Stimulated activated CD8-positive, alpha-beta memory T cell treated with anti-CD3 and anti-CD28 coated beads, Interleukin-7, amount 100 ng/mL, for 4 hours (primary cell): ENCODE results near the gene FAM25A.
"Not testable (repeated sequence)": the region's sequence is repeated elsewhere in the genome, so short reads cannot be mapped to it uniquely, and the experiment has no call there.

Experiments
- DNase-seq, 2 donors: peaks; one replicate each; pipeline ENCODE4 v3.0.0-alpha.2; 2020; ENCODE audit warnings: low read depth in 2 of 2

Gene FAM25A

DNA sequence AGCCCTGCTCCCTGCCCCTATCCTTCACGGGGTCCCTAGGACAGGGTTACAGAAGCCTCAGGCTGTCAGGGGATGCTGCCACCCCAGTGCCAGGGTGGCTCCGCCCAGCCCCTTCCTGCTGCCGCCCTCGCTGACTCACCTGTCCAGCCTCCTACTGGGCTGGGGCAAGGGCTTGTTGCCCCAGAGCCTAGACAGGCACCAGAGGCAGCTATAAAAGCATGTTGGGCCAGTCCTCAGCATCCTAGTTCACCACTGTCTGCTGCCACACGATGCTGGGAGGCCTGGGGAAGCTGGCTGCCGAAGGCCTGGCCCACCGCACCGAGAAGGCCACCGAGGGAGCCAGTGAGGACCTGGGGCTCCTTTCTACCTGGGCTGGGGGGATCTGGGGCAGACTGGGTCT is at the start of gene FAM25A:
FAM25A (plus strand) TSS at position 239 of the 400 bp plus-strand sequence; CDS start at position 270, 31 bp downstream.
- not testable (repeated sequence) for DNase-seq

DNA sequence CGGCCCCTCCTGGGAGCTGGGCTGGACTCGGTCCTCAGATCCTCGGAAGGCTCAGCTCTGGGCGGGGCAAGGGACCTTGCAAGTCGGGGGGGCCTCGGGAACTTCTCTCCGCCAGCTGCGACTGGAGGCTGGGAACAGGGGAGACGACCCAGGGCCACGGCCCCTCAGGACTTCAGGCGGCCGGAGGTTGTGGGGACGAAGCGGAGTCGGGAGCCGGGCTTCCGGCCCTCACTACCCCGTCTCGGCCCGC is 49.2 kb upstream of the FAM25A start:
- no peak for DNase-seq

DNA sequence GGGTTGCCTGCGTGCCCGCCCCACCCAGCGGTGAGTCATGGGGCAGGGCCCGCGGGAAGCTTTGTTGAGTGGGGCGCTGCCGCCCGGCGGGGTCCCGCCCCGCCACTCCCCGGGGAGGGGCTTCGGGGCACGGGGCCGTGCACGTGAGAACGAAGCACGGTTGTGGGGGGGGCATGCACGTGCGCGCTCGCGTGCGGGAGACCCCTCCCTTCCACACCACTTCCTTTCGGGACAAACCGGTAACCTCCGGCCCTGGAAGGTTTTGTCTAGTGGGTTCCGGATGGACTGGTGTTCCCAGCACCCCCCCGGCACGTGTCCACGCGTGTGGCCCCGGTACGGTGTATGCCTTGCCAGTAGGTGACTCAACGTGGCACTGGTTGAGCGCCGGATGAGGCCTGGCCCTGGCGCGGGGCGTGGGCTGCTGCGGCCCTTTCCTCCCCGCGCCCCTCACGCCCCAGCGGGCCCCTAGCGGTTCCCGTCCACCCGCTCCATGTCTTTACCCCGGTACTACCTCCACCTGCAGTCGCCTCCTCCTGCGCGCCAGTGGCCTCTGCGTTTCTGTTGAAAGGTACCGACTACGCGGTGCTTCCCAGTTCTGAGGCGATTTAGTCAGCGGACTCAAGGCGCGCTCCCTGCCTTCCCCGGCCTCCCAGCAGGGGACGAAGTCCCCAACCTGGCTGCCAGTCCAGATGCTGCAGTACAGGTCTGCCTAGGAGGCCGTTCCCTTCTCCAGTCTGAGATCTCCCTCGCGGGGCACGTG is 48.7 kb upstream of the FAM25A start:
- DNase-seq = peak; percentile 72 to 84

DNA sequence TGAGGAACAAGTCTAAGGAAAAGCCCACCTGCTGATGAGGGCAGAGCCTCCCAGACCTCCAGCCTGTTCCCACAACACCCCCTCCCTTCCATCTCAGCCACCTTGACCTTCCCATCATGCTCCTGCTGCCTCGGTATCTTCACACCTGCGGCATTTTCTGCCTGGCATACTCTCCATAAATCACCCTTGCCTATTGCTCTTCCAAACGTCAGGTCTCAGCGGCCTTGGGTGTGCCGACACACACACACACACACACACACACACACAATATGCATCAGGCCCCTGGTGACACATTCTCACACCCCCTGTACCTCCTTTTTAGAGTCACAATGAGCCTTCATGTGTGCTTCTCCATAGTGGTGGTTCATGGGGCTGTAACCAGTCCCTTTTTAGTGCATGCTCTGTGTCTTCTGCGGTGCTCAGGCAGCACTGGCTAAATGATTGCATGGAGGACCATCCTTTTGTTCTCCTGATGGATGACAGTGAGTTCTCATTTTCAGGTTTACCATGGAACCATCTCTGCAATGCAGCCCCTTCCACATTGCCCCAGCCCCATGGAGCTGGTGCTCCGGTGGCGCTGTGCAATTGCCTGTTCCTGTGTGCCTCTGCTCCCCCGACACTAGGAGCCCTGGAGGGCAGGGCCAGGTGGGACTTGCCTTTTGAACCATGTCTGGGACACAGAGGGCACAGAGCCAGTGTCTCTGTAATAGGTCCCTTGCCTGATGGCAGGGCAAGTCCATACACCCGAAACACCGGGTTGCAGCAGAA is 47.3 kb upstream of the FAM25A start:
- no peak for DNase-seq

DNA sequence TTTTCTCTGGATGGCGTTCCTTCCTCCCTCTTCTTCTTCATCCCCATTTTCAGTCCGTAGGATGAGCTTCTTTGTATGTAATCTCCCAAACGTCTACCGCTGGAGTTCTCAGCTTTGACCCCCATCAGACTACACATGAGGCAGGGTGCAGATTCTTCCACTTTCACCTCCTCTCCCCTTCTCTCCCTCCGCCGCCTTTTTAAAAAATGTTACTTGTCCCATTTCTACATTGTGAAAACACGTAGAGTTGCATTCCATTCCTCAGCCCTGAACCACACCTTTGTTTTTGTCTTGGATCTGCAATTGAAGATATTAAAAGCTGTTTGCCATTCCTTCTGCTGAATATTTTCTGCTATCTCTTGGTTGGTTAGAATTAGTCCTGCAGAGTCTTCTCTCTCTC is 45.6 kb upstream of the FAM25A start:
- DNase-seq = no peak

DNA sequence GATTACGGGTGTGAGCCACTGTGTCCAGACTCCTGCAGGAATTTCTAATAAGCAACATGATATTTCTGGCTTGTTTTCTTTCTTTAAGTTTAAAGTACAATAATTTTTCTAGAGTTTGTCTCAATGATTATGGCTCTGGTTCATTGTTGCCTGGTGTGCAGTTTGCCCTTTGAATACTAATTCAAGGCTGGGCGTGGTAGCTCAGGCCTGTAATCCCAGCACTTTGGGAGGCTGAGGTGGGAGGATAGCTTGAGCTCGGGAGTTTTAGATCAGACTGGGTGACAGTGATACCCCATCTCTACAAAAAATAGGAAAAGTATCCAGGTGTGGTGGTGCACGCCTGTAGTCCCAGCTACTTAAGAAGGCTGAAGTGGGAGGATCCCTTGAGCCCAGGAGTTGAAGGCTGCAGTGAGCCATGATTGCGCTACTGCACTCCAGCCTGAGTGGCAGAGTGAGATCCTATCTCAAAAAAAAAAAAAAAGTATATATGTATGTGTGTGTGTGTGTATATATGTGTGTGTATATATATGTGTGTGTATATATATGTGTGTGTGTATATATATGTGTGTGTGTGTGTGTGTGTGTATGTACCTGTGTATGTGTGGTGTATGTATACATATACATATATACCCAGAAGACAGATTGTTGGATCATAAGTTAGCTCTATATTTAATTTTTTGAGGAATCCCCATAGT is 43.6 kb upstream of the FAM25A start:
- no peak for DNase-seq

DNA sequence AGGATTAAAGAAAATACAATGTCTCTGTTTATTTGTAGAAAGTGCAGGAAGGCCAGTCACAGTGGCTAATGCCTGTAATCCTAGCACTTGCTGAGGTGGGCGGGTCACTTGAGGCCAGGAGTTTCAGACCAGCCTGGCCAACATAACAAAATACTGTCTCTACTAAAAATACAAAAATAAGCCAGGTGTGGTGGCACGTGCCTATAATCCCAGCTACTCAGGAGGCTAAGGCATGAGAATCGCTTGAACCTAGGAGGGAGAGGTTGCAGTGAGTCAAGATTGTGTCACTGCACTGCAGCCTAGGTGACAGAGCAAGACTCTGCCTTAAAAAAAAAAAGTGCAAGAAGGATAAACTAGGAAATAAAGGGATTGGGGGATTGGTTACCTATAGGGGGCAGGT is 41.6 kb upstream of the FAM25A start:
- DNase-seq = not testable (repeated sequence)

DNA sequence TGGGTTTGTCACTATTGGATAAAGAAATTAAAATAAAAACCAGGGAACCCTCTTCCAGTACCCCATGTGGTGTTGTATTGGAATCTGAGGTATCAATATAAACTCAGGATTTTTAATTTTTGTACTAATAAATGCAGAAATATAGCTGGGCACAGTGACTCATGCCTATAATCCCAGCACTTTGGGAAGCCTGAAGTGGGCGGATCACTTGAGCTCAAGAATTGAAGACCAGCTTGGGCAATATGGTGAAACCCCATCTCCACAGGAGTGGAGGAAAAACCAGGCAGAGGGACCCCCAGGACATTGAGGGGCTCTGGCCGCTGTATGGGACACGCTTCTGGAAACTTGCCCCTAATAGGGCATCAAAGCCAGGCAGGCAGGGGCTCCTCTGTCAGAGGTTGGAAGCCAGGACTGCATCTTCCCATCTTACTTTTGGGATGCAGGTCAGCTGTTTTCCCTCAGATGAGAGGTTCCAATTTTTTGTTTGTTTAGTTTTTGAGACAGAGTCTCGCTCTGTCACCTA is 40.7 kb upstream of the FAM25A start:
- DNase-seq = no peak

DNA sequence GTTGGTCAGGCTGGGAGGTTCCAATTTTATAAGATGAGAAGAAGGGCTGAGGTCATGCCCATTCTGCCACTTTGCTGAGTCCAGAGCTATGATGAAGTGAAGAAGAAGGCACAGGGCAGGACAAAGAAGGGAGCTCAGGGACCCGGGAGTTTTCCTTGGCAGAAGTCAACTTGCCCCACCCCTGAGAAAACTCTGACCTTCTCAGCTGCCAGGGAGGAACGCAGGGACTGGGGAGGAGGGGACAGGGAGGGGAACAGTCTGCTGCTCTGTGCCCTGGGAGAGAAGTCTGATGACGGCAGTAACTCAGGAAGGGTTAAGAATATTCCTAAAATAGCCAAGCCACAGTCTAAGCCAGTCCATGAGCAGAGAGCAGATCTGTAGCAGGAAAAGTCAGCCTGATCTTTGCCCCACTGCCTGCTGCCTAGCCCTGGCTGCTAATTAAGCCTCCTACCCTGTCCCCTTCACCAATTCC is 40.1 kb upstream of the FAM25A start:
- no peak for DNase-seq

DNA sequence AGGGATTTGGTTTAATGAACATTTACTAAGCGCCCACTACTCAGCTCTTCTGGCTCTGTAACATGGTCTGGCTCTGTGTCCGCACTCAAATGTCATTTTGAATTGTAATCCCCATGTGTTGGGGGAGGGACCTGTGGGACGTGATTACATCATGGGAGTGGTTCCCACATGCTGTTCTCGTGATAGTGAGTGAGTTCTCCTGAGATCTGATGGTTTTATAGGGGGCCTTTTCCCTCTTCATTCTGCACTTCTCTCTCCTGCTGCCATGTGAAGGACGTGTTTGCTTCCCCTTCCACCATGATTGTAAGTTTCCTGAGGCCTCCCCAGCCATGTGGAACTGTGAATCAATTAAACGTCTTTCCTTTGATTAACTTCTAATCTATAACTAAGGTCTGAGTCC is 39.1 kb upstream of the FAM25A start:
- DNase-seq = not testable (repeated sequence)

DNA sequence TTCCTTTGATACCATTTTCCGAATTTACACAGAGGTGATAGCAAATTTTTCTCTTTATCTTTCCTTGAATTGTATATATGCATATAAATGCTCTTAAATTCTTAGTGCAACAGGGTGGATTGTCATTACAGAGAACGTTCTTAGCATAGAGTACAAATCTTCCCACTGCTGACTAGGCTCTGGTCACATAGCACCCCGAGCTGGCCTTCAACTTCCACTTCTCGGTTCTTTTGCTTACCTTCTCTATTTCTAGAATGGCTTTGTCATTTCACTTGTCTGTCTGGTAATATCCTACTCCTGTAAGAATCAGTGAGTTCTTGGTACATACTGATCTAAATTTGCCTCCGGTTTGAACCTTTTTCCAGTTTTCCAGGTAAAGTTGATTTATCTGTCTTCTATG is 38.4 kb upstream of the FAM25A start:
- DNase-seq = no peak

DNA sequence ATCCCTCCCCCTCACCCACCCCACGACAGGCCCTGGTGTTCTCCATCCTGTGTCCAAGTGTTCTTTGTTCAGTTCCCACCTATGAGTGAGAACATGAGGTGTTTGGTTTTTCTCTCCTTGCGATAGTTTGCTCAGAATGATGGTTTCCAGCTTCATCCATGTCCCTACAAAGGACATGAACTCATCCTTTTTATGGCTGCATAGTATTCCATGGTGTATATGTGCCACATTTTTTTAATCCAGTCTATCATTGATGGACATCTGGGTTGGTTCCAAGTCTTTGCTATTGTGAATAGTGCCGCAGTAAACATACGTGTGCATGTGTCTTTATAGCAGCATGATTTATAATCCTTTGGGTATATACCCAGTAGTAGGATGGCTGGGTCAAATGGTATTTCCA is 35.6 kb upstream of the FAM25A start:
- not testable (repeated sequence) for DNase-seq

DNA sequence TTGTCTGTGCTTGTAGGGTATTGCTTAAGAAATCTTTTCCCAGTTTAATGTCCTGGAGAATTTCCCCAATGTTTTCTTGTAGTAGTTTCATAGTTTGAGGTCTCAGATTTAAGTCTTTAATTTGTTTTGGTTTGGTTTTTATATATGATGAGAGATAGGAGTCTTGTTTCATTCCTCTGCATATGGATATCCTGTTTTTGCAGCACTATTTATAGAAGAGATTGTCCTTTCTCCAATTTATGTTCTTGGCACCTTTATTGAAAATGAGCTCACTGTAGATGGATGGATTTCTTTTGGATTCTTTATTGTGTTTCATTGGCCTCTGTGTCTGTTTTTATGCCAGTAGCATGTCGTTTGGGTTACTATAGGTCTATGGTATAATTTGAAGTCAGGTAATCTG is 31.6 kb upstream of the FAM25A start:
- no peak for DNase-seq

DNA sequence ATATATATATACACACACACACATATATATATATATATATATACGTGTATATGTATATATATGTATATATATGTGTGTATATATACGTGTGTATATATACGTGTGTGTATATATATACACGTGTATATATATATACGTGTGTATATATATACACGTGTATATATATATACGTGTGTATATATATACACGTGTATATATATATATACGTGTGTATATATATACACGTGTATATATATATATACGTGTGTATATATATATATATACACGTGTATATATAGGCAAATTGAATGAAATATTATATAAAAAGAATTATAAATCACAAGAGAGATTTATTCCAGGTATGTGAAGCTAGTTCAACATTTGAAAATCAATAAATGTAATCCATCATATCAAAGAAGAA is 28.7 kb upstream of the FAM25A start:
- DNase-seq = not testable (repeated sequence)

DNA sequence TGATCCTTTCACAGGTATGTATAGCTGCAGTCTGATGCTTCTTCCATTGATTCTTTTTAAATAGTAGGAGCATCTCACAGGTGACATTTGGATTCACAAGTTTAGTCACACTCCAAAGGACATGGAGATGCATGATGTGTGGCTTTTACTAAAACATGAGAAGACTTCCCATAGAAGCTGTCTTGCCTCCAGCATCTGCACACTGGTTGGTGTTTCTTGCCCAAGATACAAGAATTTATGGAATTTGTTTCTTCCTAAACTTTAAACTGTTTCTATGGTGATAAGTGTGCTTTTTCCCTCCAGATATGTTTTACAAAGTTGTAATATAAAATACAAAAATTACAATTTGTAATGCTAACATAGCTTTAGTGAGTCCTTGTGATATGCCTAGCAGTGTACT is 27.6 kb upstream of the FAM25A start:
- DNase-seq = no peak

DNA sequence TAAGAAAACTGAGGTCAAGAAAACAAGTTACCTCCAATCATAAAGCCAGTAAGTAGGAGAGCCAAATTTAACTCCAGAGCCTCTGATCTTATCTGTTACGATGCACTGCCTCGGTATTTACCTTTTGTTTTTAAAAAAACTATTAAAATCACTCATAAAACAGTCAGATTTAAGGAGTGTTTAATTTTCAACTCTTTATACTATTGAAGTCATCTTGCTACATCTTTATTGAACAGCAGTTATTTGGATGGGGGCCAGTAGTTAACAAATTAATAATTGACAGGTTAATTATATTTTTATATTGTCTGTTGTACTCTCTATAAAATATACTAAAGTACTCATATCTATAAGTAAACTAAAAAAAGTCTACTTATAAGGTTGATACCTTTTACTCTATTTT is 27.2 kb upstream of the FAM25A start:
- DNase-seq = no peak

DNA sequence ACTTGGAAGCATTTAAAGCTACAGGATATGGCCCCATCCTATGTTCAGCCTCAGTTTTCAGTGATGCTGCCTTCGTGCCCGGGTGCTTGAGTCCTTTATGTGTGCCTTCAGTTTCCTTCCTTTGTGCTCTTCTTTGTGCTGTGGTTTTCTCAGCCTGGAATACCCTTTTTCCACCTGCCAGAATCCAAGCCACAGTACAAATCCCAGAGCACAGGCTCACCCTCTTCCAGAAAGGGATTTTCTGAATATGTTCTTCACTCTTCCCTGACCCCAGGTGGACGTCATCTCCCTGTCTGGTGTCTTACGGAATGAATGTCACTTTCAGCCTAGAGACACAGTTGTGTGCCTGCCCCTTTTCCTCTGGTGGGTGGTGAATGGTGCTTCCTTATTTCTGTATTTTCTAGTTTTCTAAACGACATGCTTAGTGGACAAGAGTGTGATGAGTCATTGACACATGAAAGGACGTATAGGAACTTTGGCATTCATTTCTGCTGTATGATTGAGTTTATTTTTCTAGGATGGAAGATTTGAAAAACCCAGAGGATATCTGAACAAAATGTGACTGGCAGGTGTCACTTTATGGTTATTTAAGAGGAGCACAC is 20.2 kb upstream of the FAM25A start:
- DNase-seq = not testable (repeated sequence)

DNA sequence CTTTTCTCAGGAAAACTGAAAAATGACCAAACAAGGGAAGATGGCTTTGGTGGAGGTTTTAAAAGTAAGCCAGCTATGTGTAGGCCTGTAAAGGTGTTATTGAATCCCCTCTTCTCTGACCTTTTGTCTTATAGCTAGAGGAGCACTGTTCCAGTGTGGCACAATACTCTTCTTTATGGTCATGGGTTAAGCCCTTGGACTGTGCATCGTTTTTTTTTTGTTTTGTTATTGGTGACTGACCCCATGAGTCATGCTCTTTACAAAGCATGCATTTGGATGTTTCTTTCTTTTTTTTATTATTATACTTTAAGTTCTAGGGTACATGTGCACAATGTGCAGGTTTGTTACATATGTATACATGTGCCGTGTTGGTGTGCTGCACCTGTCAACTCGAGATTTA is 19.6 kb upstream of the FAM25A start:
- DNase-seq = no peak

DNA sequence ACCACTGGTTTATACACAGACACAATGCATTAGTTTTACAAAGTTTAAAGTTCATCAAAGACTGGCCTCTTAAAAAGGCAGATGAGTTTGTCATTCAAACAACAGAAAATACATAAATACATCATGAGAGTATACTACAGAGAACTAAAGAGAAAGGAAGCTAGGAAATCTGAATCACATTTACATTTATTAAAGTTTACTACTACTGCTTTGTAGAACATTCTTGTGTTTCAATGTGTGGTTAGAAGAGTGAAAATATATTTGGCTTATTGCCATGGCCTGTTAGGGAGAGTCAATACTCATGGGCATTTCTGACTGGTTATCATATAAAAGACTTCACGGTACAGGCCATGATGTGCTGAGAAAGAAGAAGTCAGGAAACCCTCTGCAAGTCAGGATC is 13.0 kb upstream of the FAM25A start:
- not testable (repeated sequence) for DNase-seq

DNA sequence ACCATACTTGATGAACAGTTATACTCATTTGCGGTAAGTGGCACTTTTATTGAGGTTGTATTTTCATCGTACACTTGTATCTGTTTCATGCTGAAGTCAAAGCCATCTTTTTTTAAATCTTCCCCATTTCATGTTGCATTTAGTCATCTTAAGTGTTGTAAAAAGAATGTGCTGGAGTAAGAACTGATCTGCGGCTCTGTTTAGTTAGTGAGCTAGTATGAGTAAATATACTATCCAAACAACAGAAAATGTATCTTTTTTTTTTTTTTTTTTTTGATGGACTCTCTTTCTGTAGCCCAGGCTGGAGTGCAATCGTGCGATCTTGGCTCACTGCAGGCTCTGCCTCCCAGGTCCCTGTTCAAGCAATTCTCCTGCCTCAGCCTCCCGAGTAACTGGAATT is 12.4 kb upstream of the FAM25A start:
- not testable (repeated sequence) for DNase-seq

DNA sequence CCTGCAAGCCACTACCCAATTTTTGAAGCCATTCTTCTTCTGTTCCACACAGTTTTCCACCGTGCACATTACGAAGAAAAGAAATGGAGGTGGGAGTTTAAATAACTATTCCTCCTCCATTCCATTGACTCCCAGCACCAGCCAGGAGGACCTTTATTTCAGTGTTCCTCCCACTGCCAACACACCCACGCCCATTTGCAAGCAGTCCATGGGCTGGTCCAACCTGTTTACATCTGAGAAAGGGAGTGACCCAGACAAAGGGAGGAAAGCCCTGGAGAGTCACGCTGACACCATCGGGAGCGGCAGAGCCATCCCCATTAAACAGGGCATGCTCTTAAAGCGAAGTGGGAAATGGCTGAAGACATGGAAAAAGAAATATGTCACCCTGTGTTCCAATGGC is 11.8 kb upstream of the FAM25A start:
- not testable (repeated sequence) for DNase-seq

DNA sequence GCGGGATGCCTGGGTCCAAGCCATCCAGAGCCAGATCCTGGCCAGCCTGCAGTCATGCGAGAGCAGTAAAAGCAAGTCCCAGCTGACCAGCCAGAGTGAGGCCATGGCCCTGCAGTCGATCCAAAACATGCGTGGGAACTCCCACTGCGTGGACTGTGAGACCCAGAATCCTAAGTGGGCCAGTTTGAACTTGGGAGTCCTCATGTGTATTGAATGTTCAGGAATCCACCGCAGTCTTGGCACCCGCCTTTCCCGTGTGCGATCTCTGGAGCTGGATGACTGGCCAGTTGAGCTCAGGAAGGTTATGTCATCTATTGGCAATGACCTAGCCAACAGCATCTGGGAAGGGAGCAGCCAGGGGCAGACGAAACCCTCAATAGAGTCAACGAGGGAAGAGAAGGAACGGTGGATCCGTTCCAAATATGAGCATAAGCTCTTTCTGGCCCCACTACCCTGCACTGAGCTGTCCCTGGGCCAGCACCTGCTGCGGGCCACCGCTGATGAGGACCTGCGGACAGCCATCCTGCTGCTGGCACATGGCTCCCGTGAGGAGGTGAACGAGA is 10.9 kb upstream of the FAM25A start:
- DNase-seq = not testable (repeated sequence)
